ENCODE results near the gene ERGIC3.
"Not testable (repeated sequence)": the region's sequence is repeated elsewhere in the genome, so short reads cannot be mapped to it uniquely, and the experiment has no call there.

ERGIC3 gene

DNA sequence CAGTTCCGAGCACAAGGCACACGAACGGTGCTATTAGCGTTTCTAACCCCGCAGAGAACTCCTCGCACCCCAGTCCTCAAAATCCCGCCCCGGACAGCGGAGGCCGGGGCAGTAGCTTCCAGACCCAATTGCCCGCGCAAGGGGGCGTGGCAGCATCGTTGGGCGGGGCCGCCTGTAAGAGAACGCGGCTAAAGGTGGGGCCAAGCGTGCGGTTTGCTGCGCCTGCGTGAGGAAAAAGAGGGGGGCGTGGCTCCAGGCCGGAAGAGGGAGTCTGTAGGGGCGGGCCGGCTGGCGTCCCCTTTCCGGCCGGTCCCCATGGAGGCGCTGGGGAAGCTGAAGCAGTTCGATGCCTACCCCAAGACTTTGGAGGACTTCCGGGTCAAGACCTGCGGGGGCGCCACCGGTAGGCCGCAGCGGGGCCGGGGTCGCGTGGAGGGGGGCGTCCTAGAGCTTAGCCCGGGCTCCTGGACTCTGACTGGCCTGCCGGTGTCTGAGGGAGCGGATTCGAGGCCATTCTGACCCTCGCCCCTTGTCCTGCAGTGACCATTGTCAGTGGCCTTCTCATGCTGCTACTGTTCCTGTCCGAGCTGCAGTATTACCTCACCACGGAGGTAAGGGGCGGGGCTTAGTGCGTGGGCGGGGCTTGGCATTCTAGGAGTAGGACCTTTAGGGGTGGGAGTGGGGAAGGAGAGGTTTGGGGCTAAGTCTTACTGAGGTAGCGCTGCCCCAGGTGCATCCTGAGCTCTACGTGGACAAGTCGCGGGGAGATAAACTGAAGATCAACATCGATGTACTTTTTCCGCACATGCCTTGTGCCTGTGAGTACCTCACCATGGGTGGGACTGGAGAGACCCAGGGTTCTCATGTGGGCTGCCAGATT is at the start of gene ERGIC3:
Gene ERGIC3, plus strand, starts transcription at position 296 of the 880 bp plus-strand sequence. Its CDS starts 20 bp downstream, at position 316.
- DNase-seq: peak; percentile 95

- no peak for DNase-seq
Observed at GRCh38 chr20:35492352-35492751, 49.5 kb upstream of the ERGIC3 start.

- no peak for DNase-seq
Observed at GRCh38 chr20:35496481-35496880, 45.4 kb upstream of the ERGIC3 start.

DNA sequence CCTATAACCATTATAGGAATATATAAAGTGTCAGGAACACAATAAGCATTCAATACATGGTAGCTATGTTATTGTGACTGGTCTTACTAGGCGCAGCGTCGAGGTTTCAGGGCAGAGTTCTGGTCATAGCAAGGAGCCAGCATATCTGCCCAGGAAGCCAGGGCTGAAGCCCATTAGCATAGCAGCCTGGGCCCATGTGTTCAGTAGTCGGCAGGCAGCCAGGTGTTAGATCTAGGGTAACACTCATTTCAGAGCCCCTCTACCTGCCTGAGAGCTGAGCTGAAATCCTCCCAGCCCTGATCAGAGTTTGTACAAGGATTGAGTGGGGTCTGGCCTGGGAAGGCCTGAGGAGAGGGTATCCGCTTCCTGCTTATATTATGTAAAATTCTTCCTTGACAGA is 44.6 kb upstream of the ERGIC3 start:
- DNase-seq: no peak

GRCh38 chr20:35497780-35498189 is 44.1 kb upstream of the ERGIC3 start:
- DNase-seq: no peak

GRCh38 chr20:35499271-35499670 is 42.6 kb upstream of the ERGIC3 start:
- DNase-seq: no peak

- no peak for DNase-seq
Observed at GRCh38 chr20:35502352-35502751, 39.5 kb upstream of the ERGIC3 start.

- no peak for DNase-seq
Observed at GRCh38 chr20:35503281-35503680, 38.6 kb upstream of the ERGIC3 start.

- no peak for DNase-seq
Observed at GRCh38 chr20:35503841-35504561, 37.9 kb upstream of the ERGIC3 start.

- DNase-seq: no peak
Observed at GRCh38 chr20:35504751-35505150, 37.1 kb upstream of the ERGIC3 start.

GRCh38 chr20:35506179-35506578 is 35.7 kb upstream of the ERGIC3 start:
- DNase-seq: no peak

DNA sequence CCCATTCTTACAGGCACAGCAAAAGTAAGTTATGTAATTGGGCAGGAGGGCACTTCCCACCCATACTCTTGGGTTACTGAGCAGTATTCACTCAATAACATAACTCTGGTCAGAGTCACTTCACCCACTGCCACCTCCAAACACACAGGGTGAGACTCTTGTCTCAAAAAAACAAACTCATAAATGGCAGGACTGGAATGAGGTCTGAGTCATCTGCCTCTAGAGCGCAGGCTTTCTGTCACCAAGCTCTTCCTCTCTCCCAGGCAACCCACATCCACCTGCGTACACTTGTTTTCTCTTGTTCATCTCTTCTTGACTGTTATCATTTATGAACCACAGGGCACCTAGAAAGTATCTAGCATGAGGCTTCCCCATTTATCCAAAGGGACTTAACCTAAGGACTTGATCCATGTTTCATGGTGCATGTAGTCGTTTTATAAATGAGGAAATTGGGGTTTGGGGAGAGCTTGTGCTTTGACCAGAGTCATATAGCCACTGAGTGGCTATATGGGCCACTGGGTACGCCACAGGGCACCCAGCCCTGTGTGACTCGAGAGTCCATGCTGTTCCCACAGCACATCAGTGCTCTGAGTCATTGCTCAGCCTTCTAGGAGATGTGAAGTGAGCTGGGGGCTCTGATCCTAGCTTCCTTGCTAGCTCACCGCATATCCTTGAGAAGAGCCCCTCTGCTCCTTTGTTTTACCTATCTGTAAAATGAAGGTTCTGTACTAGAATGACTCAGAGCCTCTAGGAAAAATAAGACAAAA is 34.8 kb upstream of the ERGIC3 start:
- no peak for DNase-seq

GRCh38 chr20:35508493-35509218 is 33.2 kb upstream of the ERGIC3 start:
- DNase-seq: no peak

GRCh38 chr20:35510951-35511735 is 30.7 kb upstream of the ERGIC3 start:
- DNase-seq: no peak

DNA sequence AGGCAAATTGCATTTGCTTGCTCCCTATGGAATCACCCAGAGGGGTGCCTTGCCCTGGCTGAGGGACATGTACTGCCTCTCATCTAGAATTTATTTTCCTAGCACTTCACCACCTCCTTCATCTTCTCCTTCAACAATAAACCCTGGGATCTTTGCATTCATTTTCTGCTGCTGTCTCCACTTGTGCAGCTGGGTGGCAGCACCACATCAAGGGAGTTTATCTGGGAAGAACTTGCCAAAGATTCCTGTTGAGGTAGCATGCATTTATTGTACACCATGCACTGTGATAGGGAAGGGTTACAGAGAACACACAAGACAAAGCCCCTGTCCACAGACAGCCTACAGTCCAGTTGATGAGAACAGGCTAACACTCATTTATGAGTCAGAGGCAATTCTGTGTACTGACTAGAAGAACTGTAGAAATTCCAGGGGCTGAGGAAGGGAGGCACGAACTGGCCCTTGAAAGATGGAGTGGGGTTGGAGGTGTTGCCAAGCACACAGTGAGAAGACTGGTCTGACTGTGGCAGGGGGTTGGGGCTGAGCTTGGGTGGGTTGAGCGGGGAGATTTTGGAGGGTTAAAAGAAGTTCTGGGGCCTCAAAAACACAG is 30.0 kb upstream of the ERGIC3 start:
- peak; percentile 9 for DNase-seq

GRCh38 chr20:35514371-35514932 is 27.4 kb upstream of the ERGIC3 start:
- DNase-seq: no peak

DNA sequence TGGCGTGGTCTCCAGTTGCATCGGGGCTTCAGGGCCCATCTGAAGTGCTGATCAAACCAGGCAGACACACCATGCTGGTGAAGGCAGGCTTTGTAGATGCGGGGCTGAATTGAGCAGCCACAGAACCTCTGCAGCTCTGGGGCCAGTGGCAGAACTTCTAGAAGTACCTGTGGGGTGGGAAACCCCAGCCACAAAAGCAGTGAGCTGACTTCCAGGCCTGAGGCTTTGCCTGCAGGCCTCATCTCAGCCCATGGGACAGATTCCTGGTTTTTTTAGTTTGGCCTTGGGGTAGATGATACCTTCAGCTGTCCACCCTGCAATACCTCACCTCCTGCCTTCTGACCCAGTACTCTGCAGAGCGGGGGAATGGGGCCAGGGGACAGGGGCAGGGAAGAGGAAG is 26.5 kb upstream of the ERGIC3 start:
- DNase-seq: no peak

GRCh38 chr20:35515949-35516645 is 25.8 kb upstream of the ERGIC3 start:
- DNase-seq: no peak

GRCh38 chr20:35517125-35517524 is 24.8 kb upstream of the ERGIC3 start:
- DNase-seq: no peak

DNA sequence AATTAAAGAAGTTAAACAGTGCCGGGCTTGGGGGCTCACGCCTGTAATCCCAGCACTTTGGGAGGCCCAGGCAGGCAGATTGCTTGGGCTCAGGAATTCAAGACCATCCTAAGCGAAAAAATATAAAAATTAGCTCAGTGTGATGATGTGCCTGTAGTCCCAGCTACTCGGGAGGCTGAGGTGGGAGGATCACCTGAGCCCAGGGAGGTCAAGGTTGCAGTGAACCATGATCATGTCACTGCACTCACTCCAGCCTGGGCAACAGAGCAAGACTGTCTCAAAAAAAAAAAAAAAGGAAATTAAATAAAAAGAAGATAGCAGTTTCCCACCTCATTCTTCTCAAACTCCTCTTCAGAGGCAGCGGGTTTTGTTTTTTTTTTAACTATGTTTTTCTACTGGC is 24.1 kb upstream of the ERGIC3 start:
- not testable (repeated sequence) for DNase-seq
